NOMO-1 treated with DMSO at 0.1 percent for 48 hours (cell line): ENCODE measurements around the gene NF1.

Experiments
- DNase-seq: peaks from one replicate; lab custom pipeline; 2025; ENCODE audit not compliant: unreplicated experiment; lab: John Stamatoyannopoulos, UW

Gene NF1

GRCh38 chr17:31394544-31394943 lies 299.8 kb downstream of the NF1 start:
- DNase-seq, result peak; percentile 41

GRCh38 chr17:31397256-31397939 lies 302.6 kb downstream of the NF1 start:
- DNase-seq, result no peak

GRCh38 chr17:31398381-31399311 lies 303.9 kb downstream of the NF1 start:
- DNase-seq, result no peak

- DNase-seq, result no peak
Observed at GRCh38 chr17:31400481-31400950, 305.7 kb downstream of the NF1 start.

- no peak for DNase-seq
Observed at GRCh38 chr17:31401456-31402254, 306.9 kb downstream of the NF1 start.

GRCh38 chr17:31404028-31404949 lies 309.5 kb downstream of the NF1 start:
- peak; percentile 42 for DNase-seq

- no peak for DNase-seq
Observed at GRCh38 chr17:31405890-31406371, 311.2 kb downstream of the NF1 start.

GRCh38 chr17:31408586-31408985 lies 313.8 kb downstream of the NF1 start:
- DNase-seq, result no peak

GRCh38 chr17:31411707-31412285 lies 317.0 kb downstream of the NF1 start:
- no peak for DNase-seq

GRCh38 chr17:31412511-31412910 lies 317.7 kb downstream of the NF1 start:
- no peak for DNase-seq

GRCh38 chr17:31413081-31413799 lies 318.5 kb downstream of the NF1 start:
- no peak for DNase-seq

GRCh38 chr17:31413874-31414549 lies 319.2 kb downstream of the NF1 start:
- no peak for DNase-seq

- no peak for DNase-seq
Observed at GRCh38 chr17:31414550-31414918, 319.8 kb downstream of the NF1 start.

- peak; percentile 93 for DNase-seq
Observed at GRCh38 chr17:31415004-31415454, 320.3 kb downstream of the NF1 start.

- DNase-seq, result no peak
Observed at GRCh38 chr17:31415640-31416502, 321.1 kb downstream of the NF1 start.

- DNase-seq, result no peak
Observed at GRCh38 chr17:31416503-31416923, 321.7 kb downstream of the NF1 start.

- DNase-seq, result no peak
Observed at GRCh38 chr17:31417051-31417792, 322.4 kb downstream of the NF1 start.
